ENCODE results near the gene RNF220. TPM values are rescaled to one million over a fixed set of nuclear protein-coding genes. Genes with fewer than 3 reads are reported as not detected.
A peak's percentile ranks its signal among the peaks of the same experiment; 100 is the strongest.

The RNF220 gene
- total RNA-seq, 6 donors from 2014 or later: 77.7 to 114 (median 91.1) TPM

DNA sequence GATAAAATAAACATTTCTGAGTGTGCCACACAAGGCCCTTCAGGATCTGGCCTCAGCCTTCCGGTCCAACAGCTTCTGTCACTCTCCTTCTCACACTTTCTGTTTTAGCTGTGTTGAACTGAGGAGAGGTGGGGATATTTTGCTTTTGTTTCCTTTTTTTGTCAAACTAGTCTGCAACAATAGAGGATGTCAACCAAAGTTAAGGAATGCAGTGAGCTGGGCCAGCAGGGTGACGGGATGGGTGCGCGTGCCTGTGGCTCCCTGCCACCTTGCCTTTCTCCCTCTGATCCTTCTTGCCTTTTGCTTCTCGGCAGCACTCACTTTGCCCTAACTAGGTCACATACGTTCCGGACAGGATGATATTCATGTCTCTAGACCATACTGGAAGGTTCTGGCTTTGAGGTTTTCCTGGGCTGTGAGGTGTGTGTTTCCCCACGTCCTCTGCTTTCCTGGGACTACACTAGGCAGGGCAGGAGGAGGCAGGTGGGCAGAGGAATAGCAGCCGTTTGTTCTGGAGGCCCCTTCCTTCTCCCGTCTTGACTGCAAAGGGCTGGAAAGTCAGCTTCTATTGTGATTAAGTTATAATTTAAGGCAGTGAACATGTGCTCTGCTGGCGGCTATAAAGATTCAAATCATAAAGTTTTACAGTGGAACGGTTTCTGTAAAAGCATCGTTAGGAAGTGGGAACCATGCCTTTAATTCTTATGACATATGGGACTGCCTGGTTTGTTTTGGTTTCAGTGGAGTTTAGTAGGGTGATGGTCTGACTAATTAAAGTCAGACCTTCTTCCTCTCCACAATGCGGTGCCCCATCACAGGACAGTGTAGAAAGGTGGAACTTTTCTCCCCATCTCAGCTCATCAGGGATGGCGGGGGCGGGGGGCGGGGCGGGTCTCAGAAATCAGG lies 67.8 kb downstream of the RNF220 start:
- peak overlapping the region in 1 of 4 donors; percentile 17 for H3K27ac ChIP-seq
- H3K27me3 ChIP-seq: no peaks in the 10 kb centered on the region
- peaks cover 0 to 6% (median 2%) of the 10 kb centered on the region in 4 donors for H3K4me1 ChIP-seq
- no peaks in the 10 kb centered on the region for H3K36me3 ChIP-seq
- H3K4me3 ChIP-seq: peak overlapping the region in 2 of 4 donors; percentile 17 to 28
- 37 to 55% methylated on average over 18 of the region's 18 CpGs for WGBS, 2 donors
- ATAC-seq (ENCODE audit: low FRiP score in 2 of 2) (peak; percentile 19 to 55), DNase-seq (peak in 1 of 2 donors; percentile 40)
- TF ChIP-seq POLR2A (IDR thresholded peaks at IDR 0.05) (no peak), POLR2AphosphoS5 (IDR thresholded peaks at IDR 0.05) (no peak), EP300 (IDR thresholded peaks at IDR 0.05) (no peak)
- TF ChIP-seq, protein P1, sequence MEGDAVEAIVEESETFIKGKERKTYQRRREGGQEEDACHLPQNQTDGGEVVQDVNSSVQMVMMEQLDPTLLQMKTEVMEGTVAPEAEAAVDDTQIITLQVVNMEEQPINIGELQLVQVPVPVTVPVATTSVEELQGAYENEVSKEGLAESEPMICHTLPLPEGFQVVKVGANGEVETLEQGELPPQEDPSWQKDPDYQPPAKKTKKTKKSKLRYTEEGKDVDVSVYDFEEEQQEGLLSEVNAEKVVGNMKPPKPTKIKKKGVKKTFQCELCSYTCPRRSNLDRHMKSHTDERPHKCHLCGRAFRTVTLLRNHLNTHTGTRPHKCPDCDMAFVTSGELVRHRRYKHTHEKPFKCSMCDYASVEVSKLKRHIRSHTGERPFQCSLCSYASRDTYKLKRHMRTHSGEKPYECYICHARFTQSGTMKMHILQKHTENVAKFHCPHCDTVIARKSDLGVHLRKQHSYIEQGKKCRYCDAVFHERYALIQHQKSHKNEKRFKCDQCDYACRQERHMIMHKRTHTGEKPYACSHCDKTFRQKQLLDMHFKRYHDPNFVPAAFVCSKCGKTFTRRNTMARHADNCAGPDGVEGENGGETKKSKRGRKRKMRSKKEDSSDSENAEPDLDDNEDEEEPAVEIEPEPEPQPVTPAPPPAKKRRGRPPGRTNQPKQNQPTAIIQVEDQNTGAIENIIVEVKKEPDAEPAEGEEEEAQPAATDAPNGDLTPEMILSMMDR (IDR thresholded peaks at IDR 0.05): no peak
- no peaks in the 10 kb centered on the region for H3K9me3 ChIP-seq

DNA sequence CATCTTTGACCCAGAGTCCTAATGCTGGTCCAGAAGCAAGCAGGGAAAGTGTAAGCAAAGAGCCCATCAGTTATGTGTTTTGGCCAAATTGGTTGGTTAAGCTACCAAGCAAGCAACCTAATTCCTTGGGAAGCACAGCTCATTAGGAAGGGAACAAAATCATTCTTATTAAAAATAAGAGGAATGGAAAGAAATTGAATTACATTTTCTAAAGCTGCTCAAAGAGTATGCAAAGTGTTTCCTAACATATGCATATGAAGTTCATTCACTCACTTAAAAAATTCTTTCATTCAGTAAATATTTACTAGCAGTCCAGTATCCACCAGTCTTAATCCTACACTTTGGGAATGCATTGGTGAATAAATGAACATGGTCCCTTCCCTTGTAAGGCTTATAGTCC lies 71.8 kb downstream of the RNF220 start:
- H3K4me1 ChIP-seq: peaks cover 0 to 6% (median 2%) of the 10 kb centered on the region in 4 donors

DNA sequence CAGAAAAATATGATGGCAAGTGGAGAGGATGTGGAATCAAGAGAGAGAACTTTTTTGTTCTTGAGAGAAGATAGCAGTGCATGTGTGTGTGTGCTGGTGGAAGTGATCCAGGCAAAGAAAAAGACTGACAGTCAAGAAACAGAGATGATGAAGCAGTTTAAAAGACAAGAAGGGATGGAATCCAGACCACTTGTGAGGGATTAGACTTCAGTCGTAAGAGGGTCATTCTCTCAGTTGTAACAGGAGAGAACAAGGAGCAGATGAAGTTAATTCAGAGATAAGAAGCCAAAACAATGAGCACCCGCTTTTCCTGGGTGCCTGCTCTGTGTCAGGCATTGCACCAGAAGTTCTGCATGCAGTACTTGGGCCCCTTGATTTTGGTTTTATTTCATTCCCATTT lies 76.6 kb downstream of the RNF220 start:
- no peak for DNase-seq
- no peaks in the 10 kb centered on the region for H3K36me3 ChIP-seq
- ATAC-seq (ENCODE audit: low FRiP score in 2 of 2): no peak
- H3K9me3 ChIP-seq: no peaks in the 10 kb centered on the region
- no peak for TF ChIP-seq POLR2A (IDR thresholded peaks at IDR 0.05)
- no peak for TF ChIP-seq EP300 (IDR thresholded peaks at IDR 0.05)
- no peak for TF ChIP-seq POLR2AphosphoS5 (IDR thresholded peaks at IDR 0.05)
- TF ChIP-seq, protein P1 (IDR thresholded peaks at IDR 0.05): no peak
- H3K27me3 ChIP-seq: no peaks in the 10 kb centered on the region
- no peak overlapping the region for H3K27ac ChIP-seq
- 71 to 85% methylated on average over 2 of the region's 2 CpGs for WGBS, 2 donors
- H3K4me3 ChIP-seq: no peak overlapping the region
- peaks cover 7 to 14% (median 11%) of the 10 kb centered on the region in 4 donors for H3K4me1 ChIP-seq

More for the DNA sequence above, 71.8 kb downstream of the RNF220 start:
- H3K9me3 ChIP-seq: no peaks in the 10 kb centered on the region
- no peaks in the 10 kb centered on the region for H3K27me3 ChIP-seq
- H3K4me3 ChIP-seq: no peak overlapping the region
- no peak overlapping the region for H3K27ac ChIP-seq
- ATAC-seq (ENCODE audit: low FRiP score in 2 of 2): no peak
- no peaks in the 10 kb centered on the region for H3K36me3 ChIP-seq
- DNase-seq: no peak
- TF ChIP-seq, protein P1 (IDR thresholded peaks at IDR 0.05): no peak
- TF ChIP-seq POLR2A (IDR thresholded peaks at IDR 0.05) (no peak), POLR2AphosphoS5 (IDR thresholded peaks at IDR 0.05) (no peak), EP300 (IDR thresholded peaks at IDR 0.05) (no peak)

DNA sequence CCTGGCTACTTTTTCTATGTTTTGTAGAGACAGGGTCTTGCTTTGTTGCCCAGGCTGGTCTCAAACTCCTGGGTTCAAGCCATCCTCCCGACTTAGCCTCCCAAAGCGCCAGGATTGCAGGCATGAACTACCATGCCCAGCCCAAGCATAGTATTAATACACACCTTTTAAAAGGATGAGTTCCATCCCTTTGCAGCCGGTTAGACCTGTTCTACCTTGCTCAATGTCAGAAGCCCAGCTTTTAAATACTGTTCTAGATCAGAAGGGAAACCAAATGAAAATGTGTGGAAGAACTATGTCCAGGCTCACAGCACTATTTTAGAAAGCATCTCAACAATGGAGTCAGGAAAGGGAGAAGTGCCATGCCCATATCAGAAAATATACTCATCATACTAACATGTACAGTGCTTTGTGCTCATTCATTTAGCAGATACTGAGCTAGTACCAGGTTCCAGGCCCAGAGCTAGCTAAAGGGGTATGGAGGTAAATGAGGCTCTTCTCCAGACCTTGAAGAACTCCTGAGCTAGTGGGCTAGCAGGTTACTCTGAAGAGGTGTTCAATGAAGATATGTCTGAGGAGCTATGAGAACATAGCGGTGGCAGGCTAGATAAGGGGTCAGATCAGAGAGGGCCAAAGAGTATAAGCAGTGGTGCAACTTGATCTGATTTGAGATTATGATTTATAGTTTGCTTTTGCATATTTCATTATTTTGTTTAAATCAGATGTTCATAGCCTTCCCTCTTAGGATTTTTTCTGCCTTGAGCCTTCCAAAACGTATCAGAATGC lies 78.2 kb downstream of the RNF220 start:
- no peaks in the 10 kb centered on the region for H3K36me3 ChIP-seq
- DNase-seq (no peak), ATAC-seq (ENCODE audit: low FRiP score in 2 of 2) (no peak)
- H3K27me3 ChIP-seq: no peaks in the 10 kb centered on the region
- no peak overlapping the region for H3K27ac ChIP-seq
- no peak overlapping the region for H3K4me3 ChIP-seq
- no peaks in the 10 kb centered on the region for H3K9me3 ChIP-seq
- WGBS, 2 donors: 90 to 93% methylated on average over 5 of the region's 5 CpGs
- TF ChIP-seq EP300 (IDR thresholded peaks at IDR 0.05) (no peak), POLR2A (IDR thresholded peaks at IDR 0.05) (no peak), POLR2AphosphoS5 (IDR thresholded peaks at IDR 0.05) (no peak)
- TF ChIP-seq, protein P1 (IDR thresholded peaks at IDR 0.05): no peak
- peaks cover 7 to 14% (median 11%) of the 10 kb centered on the region in 4 donors for H3K4me1 ChIP-seq
